Small intestine (tissue), 7 donors: ENCODE measurements around the gene GNG10. TPM values are rescaled to one million over a fixed set of nuclear protein-coding genes. Genes with fewer than 3 reads are reported as not detected.

ENCODE experiments used
- DNase-seq, 2 donors: peaks; one replicate each; pipeline versions ENCODE4 v3.0.0 to v3.0.0-alpha.2; 2013
- FAIRE-seq: peaks from 2 replicates; lab custom pipeline; 2012; peaks lifted over from hg19 to GRCh38; lab: Jason Lieb, UNC
- H3K27ac ChIP-seq, 3 donors: one replicate each; pipeline ENCODE4 v1.5.1; 2013; ENCODE audit warnings: low read length in 2 of 3, mild to moderate bottlenecking in 2 of 3, control low read depth in 1 of 3, inconsistent platforms in 1 of 3, low read depth in 1 of 3, moderate library complexity in 1 of 3
- H3K27me3 ChIP-seq, 3 donors: one replicate each; pipeline ENCODE4 v1.6.1; 2013; ENCODE audit warnings: low read length in 3 of 3, inconsistent platforms in 1 of 3; ENCODE audit not compliant: control insufficient read depth in 3 of 3, insufficient read depth in 3 of 3
- H3K36me3 ChIP-seq, 3 donors: one replicate each; pipeline ENCODE4 v1.6.1; 2013; ENCODE audit warnings: low read length in 3 of 3, inconsistent platforms in 1 of 3, low read depth in 1 of 3, mild to moderate bottlenecking in 1 of 3, moderate library complexity in 1 of 3; ENCODE audit not compliant: control insufficient read depth in 3 of 3, insufficient read depth in 2 of 3
- H3K4me1 ChIP-seq, 3 donors: one replicate each; pipeline ENCODE4 v1.6.1; 2013; ENCODE audit warnings: low read length in 2 of 3, inconsistent platforms in 1 of 3, low read depth in 1 of 3, mild to moderate bottlenecking in 1 of 3, moderate library complexity in 1 of 3; ENCODE audit not compliant: control insufficient read depth in 3 of 3, insufficient read depth in 2 of 3
- H3K4me3 ChIP-seq, 3 donors: one replicate each; pipeline ENCODE4 v1.5.1; 2013; ENCODE audit warnings: low read length in 3 of 3, control low read depth in 1 of 3, inconsistent platforms in 1 of 3, low read depth in 1 of 3, mild to moderate bottlenecking in 1 of 3, moderate library complexity in 1 of 3
- H3K9me3 ChIP-seq, 2 donors: one replicate each; pipeline ENCODE4 v1.6.1; 2013; ENCODE audit warnings: low read depth in 1 of 2, low read length in 1 of 2; ENCODE audit not compliant: control insufficient read depth in 2 of 2, insufficient read depth in 1 of 2
- WGBS, 3 donors: extraction: QIAGEN DNeasy Blood & Tissue Kit; methylation state at CpG; one replicate each; pipeline ENCODE4 v1.1.7; 2013; 5-methylcytosine and 5-hydroxymethylcytosine counted together
- polyA plus RNA-seq, 4 donors: library from polyadenylated mRNA; stranded (reverse) in 3 of 4; unstranded in 1 of 4; fragments of 200-250 nt in 3 of 4; fragments of 120-200 nt in 1 of 4; gene quantifications; one replicate each; pipeline versions ENCODE4 v1.2.1 to v1.2.3, GENCODE V29; 2013
- donor health status: healthy with polysubstance abuse.
- donor health status: control.
- donor health status: control.
- donor health status: Bipolar disorder and iron deficiency.
- donor health status: healthy.

The GNG10 gene
- polyA plus RNA-seq, 4 donors = 28.1 to 50.8 (median 40.7) TPM

GRCh38 chr9:111637421-111637950 is 23.9 kb upstream of the GNG10 start:
- FAIRE-seq (no peak), DNase-seq (no peak)
- H3K4me3 ChIP-seq = no peak overlapping the region
- peak overlapping the region in 1 of 3 donors; percentile 43 for H3K27ac ChIP-seq
- H3K4me1 ChIP-seq = peaks cover 9 to 24% (median 9%) of the 10 kb centered on the region in 3 donors
- H3K27me3 ChIP-seq = no peaks in the 10 kb centered on the region
- no peaks in the 10 kb centered on the region for H3K9me3 ChIP-seq
- 38 to 77% (median 57%) methylated on average over 6 of the region's 6 CpGs for WGBS, 3 donors
- H3K36me3 ChIP-seq = no peaks in the 10 kb centered on the region

GRCh38 chr9:111644195-111644772 is 17.1 kb upstream of the GNG10 start:
- WGBS, 3 donors = 88 to 89% (median 89%) methylated on average over 8 of the region's 8 CpGs
- peaks cover 0 to 2% (median 0%) of the 10 kb centered on the region in 3 donors for H3K4me1 ChIP-seq
- DNase-seq (no peak), FAIRE-seq (no peak)
- H3K9me3 ChIP-seq = no peaks in the 10 kb centered on the region
- no peak overlapping the region for H3K27ac ChIP-seq
- no peaks in the 10 kb centered on the region for H3K27me3 ChIP-seq
- H3K36me3 ChIP-seq = peaks cover 0 to 7% (median 4%) of the 10 kb centered on the region in 3 donors
- H3K4me3 ChIP-seq = no peak overlapping the region

- Histone ChIP-seq H3K9me3 (no peaks in the 10 kb centered on the region), H3K36me3 (peaks cover 0 to 9% (median 4%) of the 10 kb centered on the region in 3 donors), H3K4me1 (peaks cover 0 to 2% (median 0%) of the 10 kb centered on the region in 3 donors), H3K4me3 (no peak overlapping the region), H3K27me3 (no peaks in the 10 kb centered on the region), H3K27ac (no peak overlapping the region)
- peak in 1 of 2 donors; percentile 35 for DNase-seq
- 57 to 77% (median 62%) methylated on average over 1 of the region's 1 CpG for WGBS, 3 donors
- no peak for FAIRE-seq
Observed at GRCh38 chr9:111645806-111646205, 15.6 kb upstream of the GNG10 start.

GRCh38 chr9:111646417-111646816 is 15.0 kb upstream of the GNG10 start:
- Histone ChIP-seq H3K27ac (no peak overlapping the region), H3K36me3 (peaks cover 0 to 10% (median 4%) of the 10 kb centered on the region in 3 donors), H3K4me3 (no peak overlapping the region), H3K27me3 (no peaks in the 10 kb centered on the region), H3K9me3 (no peaks in the 10 kb centered on the region), H3K4me1 (peaks cover 0 to 2% (median 0%) of the 10 kb centered on the region in 3 donors)
- 57 to 79% (median 67%) methylated on average over 2 of the region's 2 CpGs for WGBS, 3 donors
- DNase-seq = no peak
- FAIRE-seq = no peak

- Histone ChIP-seq H3K36me3 (peaks cover 0 to 12% (median 2%) of the 10 kb centered on the region in 3 donors), H3K4me3 (no peak overlapping the region), H3K27me3 (no peaks in the 10 kb centered on the region), H3K9me3 (no peaks in the 10 kb centered on the region), H3K4me1 (peaks cover 0 to 2% (median 0%) of the 10 kb centered on the region in 3 donors), H3K27ac (no peak overlapping the region)
- WGBS, 3 donors = 76 to 90% (median 81%) methylated on average over 4 of the region's 4 CpGs
- FAIRE-seq (no peak), DNase-seq (no peak)
Observed at GRCh38 chr9:111648066-111648465, 13.3 kb upstream of the GNG10 start.

GRCh38 chr9:111649016-111649415 is 12.4 kb upstream of the GNG10 start:
- 22 to 72% (median 37%) methylated on average over 4 of the region's 4 CpGs for WGBS, 3 donors
- H3K4me1 ChIP-seq = peaks cover 0 to 2% (median 0%) of the 10 kb centered on the region in 3 donors
- no peaks in the 10 kb centered on the region for H3K27me3 ChIP-seq
- H3K27ac ChIP-seq = no peak overlapping the region
- H3K4me3 ChIP-seq = no peak overlapping the region
- DNase-seq (no peak), FAIRE-seq (no peak)
- H3K36me3 ChIP-seq = peaks cover 0 to 12% (median 4%) of the 10 kb centered on the region in 3 donors
- no peaks in the 10 kb centered on the region for H3K9me3 ChIP-seq

- Histone ChIP-seq H3K27ac (peak overlapping the region in 1 of 3 donors; percentile 74), H3K27me3 (no peaks in the 10 kb centered on the region)
Observed at GRCh38 chr9:111657051-111657450, 4.4 kb upstream of the GNG10 start.

GRCh38 chr9:111658943-111659342 is 2.5 kb upstream of the GNG10 start:
- H3K4me1 ChIP-seq = peaks cover 0 to 17% (median 0%) of the 10 kb centered on the region in 3 donors
- H3K9me3 ChIP-seq = no peaks in the 10 kb centered on the region
- peaks cover 0 to 3% (median 0%) of the 10 kb centered on the region in 3 donors for H3K36me3 ChIP-seq
- DNase-seq = peak; percentile 46 to 74
- H3K4me3 ChIP-seq = no peak overlapping the region
- WGBS, 3 donors = 47 to 66% (median 50%) methylated on average over 8 of the region's 8 CpGs
- H3K27ac ChIP-seq = no peak overlapping the region
- H3K27me3 ChIP-seq = no peaks in the 10 kb centered on the region
- FAIRE-seq = no peak

More at GRCh38 chr9:111657051-111657450, 4.4 kb upstream of the GNG10 start:
- Histone ChIP-seq H3K4me1 (peaks cover 0 to 9% (median 0%) of the 10 kb centered on the region in 3 donors), H3K4me3 (no peak overlapping the region), H3K9me3 (no peaks in the 10 kb centered on the region), H3K36me3 (peaks cover 0 to 3% (median 0%) of the 10 kb centered on the region in 3 donors)
- FAIRE-seq (no peak), DNase-seq (peak; percentile 65 to 86)
- 16 to 64% (median 52%) methylated on average over 6 of the region's 6 CpGs for WGBS, 3 donors
